SK-N-MC (cell line): ENCODE measurements around the gene LRRN1.

ENCODE experiments used
- DNase-seq: peaks from one replicate; pipeline ENCODE4 v3.0.0-alpha.2; 2011; ENCODE audit warnings: low read depth, low spot score
- H3K27ac ChIP-seq: fragments of 200-600 bp; sonication (generic); 2 replicates; pipeline ENCODE4 v1.5.1; 2016; ENCODE audit warnings: mixed run types
- H3K36me3 ChIP-seq: fragments of 200-600 bp; sonication (generic); 2 replicates; pipeline ENCODE4 v1.6.1; 2017; ENCODE audit warnings: antibody characterized with exemption, low read length, mixed read lengths; ENCODE audit not compliant: insufficient read depth
- H3K4me3 ChIP-seq: fragments of 200-600 bp; sonication (generic); 2 replicates; pipeline ENCODE4 v1.5.1; 2016
- H3K9ac ChIP-seq: fragments of 200-600 bp; sonication (generic); 2 replicates; pipeline ENCODE4 v1.8.0; 2017; ENCODE audit warnings: mixed run types, mixed read lengths; ENCODE audit not compliant: insufficient read length
- H3K9me3 ChIP-seq: fragments of 200-600 bp; sonication (generic); 2 replicates; pipeline ENCODE4 v1.6.1; 2017; ENCODE audit warnings: low read depth, mild to moderate bottlenecking, antibody characterized with exemption, low read length, moderate library complexity, mixed read lengths
- EZH2 ChIP-seq: fragments of 200-600 bp; sonication (generic); IDR thresholded peaks from one replicate; pipeline ENCODE4 v1.6.1; 2017; ENCODE audit warnings: antibody characterized with exemption
- FOXP2 ChIP-seq: optimal IDR thresholded peaks from 2 replicates; pipeline ENCODE3; 2011; ENCODE audit warnings: mild to moderate bottlenecking, moderate library complexity; ENCODE audit not compliant: insufficient read depth; ENCODE audit errors: extremely low read length, control extremely low read depth
- POLR2AphosphoS5 ChIP-seq: IDR thresholded peaks from 2 replicates; pipeline ENCODE4 v1.6.1; 2012; ENCODE audit warnings: mild to moderate bottlenecking, low read depth, low read length, borderline replicate concordance

Gene LRRN1

DNA sequence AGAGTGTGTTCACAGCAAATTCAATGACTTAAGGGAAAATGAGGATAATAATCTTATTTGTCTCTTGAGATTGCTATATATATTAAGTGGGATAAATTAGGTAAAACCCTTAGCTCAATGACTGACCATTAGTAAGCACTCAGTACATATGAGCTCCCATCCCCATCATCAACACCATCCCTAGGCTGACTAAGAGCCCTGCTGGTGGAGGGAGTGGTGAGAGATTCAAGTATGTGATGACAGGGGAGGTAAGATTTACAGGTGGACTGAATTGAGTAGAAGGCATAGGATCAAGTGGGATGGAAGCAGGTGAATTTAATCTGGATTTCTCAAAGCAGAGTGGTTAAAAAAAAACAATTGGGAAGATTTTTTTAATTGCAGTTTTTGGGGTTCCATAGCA, 21.0 kb upstream of the LRRN1 start:
- no peak for DNase-seq
- H3K27ac ChIP-seq: no peak overlapping the region
- no peak overlapping the region for H3K9ac ChIP-seq
- H3K9me3 ChIP-seq: no peaks in the 10 kb centered on the region
- TF ChIP-seq POLR2AphosphoS5: no peak
- TF ChIP-seq EZH2: no peak
- no peak for TF ChIP-seq FOXP2
- H3K36me3 ChIP-seq: no peaks in the 10 kb centered on the region
- H3K4me3 ChIP-seq: no peak overlapping the region

DNA sequence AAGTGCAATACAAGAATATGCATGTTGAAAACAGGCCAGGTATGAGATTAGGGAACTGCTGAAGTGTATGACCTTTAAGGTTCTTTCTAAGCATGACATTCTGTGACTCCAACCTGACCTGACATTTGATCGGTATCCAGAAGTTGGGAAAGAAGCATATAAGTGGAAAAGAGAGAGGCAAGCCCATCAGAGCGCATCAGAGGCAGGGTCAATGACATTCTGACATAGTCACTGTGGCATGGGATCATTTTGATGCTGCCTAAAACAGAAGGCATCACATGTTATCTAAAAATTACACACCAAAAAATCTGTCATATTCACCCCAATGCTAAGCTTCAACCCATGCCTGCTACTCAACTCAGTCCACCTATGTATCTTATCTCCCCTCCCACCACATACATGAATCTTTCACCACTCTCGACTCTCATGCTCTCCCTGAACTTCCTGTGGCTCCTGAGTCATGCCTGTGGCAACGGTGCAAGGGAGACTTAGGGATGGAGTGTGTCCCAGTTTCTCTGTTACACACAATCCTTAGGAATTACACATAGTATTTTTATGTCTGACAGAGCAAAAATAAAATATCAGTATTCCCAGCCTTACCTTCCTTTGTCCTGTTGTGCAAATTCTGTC, 20.5 kb upstream of the LRRN1 start:
- TF ChIP-seq POLR2AphosphoS5 (no peak), EZH2 (no peak), FOXP2 (no peak)
- H3K27ac ChIP-seq: no peak overlapping the region
- H3K9me3 ChIP-seq: no peaks in the 10 kb centered on the region
- no peak for DNase-seq
- no peaks in the 10 kb centered on the region for H3K36me3 ChIP-seq
- H3K9ac ChIP-seq: no peak overlapping the region
- no peak overlapping the region for H3K4me3 ChIP-seq

- H3K36me3 ChIP-seq: no peaks in the 10 kb centered on the region
- H3K4me3 ChIP-seq: no peak overlapping the region
- DNase-seq: no peak
- TF ChIP-seq POLR2AphosphoS5 (no peak), EZH2 (no peak), FOXP2 (no peak)
- H3K27ac ChIP-seq: no peak overlapping the region
- no peak overlapping the region for H3K9ac ChIP-seq
- H3K9me3 ChIP-seq: no peaks in the 10 kb centered on the region
Measured at GRCh38 chr3:3782457-3782856, 16.8 kb upstream of the LRRN1 start.

DNA sequence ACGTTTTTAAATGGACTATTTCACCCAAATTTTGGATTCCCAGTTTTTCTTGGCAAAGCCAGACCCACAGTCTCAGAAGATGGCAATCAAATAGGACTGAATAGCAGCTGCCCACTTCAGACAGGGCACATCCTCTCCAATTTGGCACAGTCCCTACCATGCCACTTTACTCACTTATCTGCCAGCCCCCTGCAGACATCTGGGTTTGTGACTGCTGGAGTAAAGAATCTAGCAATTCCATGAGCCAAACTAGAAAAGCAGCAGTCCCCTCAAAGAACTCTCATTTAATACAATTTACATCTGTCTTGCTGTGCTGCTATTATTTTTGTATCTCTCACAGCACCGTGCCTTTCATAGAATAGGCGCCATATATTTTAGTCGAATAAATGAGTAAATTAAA, 16.0 kb upstream of the LRRN1 start:
- no peaks in the 10 kb centered on the region for H3K36me3 ChIP-seq
- no peak overlapping the region for H3K9ac ChIP-seq
- no peaks in the 10 kb centered on the region for H3K9me3 ChIP-seq
- TF ChIP-seq POLR2AphosphoS5 (no peak), FOXP2 (no peak), EZH2 (no peak)
- no peak overlapping the region for H3K4me3 ChIP-seq
- no peak for DNase-seq
- no peak overlapping the region for H3K27ac ChIP-seq

GRCh38 chr3:3783696-3784095, 15.5 kb upstream of the LRRN1 start:
- H3K9me3 ChIP-seq: no peaks in the 10 kb centered on the region
- no peak overlapping the region for H3K9ac ChIP-seq
- no peaks in the 10 kb centered on the region for H3K36me3 ChIP-seq
- no peak for DNase-seq
- no peak overlapping the region for H3K27ac ChIP-seq
- TF ChIP-seq POLR2AphosphoS5 (no peak), EZH2 (no peak), FOXP2 (no peak)
- H3K4me3 ChIP-seq: no peak overlapping the region

- TF ChIP-seq FOXP2 (no peak), POLR2AphosphoS5 (no peak), EZH2 (no peak)
- H3K9ac ChIP-seq: no peak overlapping the region
- no peaks in the 10 kb centered on the region for H3K9me3 ChIP-seq
- no peak for DNase-seq
- H3K4me3 ChIP-seq: no peak overlapping the region
- no peaks in the 10 kb centered on the region for H3K36me3 ChIP-seq
- no peak overlapping the region for H3K27ac ChIP-seq
Measured at GRCh38 chr3:3792391-3792790, 6.8 kb upstream of the LRRN1 start.

DNA sequence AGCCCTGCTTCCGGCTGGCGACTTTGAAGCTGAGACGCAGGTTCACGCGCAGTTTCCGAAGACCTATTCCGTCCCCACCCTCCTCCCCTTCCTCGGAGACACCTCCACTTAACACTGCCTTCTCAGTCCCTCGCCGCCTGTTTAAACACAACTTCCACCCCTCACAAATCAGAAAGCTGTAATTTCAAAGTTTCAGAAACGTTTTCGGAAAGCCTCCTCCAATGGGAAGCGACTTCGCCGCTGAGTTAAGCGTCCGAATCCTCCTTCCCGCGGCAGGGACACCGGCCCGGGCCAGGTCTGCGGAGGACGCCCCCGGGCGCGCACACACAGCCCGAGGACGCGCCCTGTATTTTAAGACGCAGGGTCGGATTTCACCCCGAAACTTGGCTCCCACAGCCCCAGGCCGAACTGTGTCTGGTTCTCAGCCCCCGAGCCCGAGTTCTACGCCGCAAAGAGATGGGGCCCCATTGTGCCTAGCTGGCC, 559 bp upstream of the LRRN1 start:
- Histone ChIP-seq H3K9me3 (no peaks in the 10 kb centered on the region), H3K27ac (no peak overlapping the region), H3K4me3 (peak overlapping the region; percentile 28; the same call in 1 of the 2 replicates), H3K9ac (no peak overlapping the region), H3K36me3 (no peaks in the 10 kb centered on the region)
- TF ChIP-seq FOXP2 (no peak), POLR2AphosphoS5 (no peak), EZH2 (no peak)
- no peak for DNase-seq

GRCh38 chr3:3800080-3800455, 837 bp downstream of the LRRN1 start:
- TF ChIP-seq EZH2 (no peak), POLR2AphosphoS5 (no peak), FOXP2 (no peak)
- no peak for DNase-seq
- H3K27ac ChIP-seq: no peak overlapping the region
- H3K9ac ChIP-seq: no peak overlapping the region
- H3K36me3 ChIP-seq: no peaks in the 10 kb centered on the region
- no peaks in the 10 kb centered on the region for H3K9me3 ChIP-seq
- 0 out of 2 replicates have a peak overlapping the region, but pooled peaks have one; percentile 28 for H3K4me3 ChIP-seq
